ENCODE results near the gene TTC7B. TPM values are rescaled to one million over a fixed set of nuclear protein-coding genes. Genes with fewer than 3 reads are reported as not detected.

TTC7B gene
- total and polyA plus RNA-seq, 2 experiments from 2014 or later: 7.9 to 28.6 TPM

DNA sequence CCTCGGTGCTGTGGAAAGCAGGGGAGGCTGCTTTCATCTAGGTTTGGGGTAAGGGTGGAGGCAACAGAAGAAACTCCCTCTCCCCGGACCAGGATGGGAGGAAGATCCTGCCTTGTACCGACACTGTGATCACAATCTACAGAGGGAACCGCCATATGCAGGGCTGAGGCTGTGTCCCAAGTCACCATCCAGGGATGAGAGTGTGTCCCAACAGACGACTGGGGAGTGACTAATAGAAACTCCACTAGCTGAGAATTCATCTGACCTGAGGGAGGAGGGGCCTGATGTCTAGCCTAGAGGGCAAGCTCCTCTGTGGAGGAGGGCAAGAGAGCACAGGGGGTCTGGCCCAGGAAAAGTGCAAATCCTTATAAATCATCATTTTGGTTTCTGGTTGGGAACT lies 247.0 kb downstream of the TTC7B start:
- peaks cover 10% of the 10 kb centered on the region for H3K27me3 Mint-ChIP-seq (ENCODE audit: insufficient read depth, low read depth, poor library complexity)
- no peaks in the 10 kb centered on the region for H3K79me2 ChIP-seq (replicated peaks; ENCODE audit: insufficient read depth)
- TF ChIP-seq, protein P1, sequence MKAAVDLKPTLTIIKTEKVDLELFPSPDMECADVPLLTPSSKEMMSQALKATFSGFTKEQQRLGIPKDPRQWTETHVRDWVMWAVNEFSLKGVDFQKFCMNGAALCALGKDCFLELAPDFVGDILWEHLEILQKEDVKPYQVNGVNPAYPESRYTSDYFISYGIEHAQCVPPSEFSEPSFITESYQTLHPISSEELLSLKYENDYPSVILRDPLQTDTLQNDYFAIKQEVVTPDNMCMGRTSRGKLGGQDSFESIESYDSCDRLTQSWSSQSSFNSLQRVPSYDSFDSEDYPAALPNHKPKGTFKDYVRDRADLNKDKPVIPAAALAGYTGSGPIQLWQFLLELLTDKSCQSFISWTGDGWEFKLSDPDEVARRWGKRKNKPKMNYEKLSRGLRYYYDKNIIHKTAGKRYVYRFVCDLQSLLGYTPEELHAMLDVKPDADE (IDR thresholded peaks at IDR 0.05): no peak
- TF ChIP-seq CTCF (conservative IDR thresholded peaks at IDR 0.05; ENCODE audit: low read depth in 2 of 2) (no peak), NANOG (IDR thresholded peaks at IDR 0.05; ENCODE audit: borderline replicate concordance) (no peak), ZNF114 (CRISPR knock-in tag; IDR thresholded peaks at IDR 0.05) (no peak), EZH2phosphoT487 (IDR thresholded peaks at IDR 0.05; ENCODE audit: unreplicated experiment) (no peak), EZH2 (IDR thresholded peaks at IDR 0.05; ENCODE audit: low read depth, unreplicated experiment) (no peak), STAT1 (IDR thresholded peaks at IDR 0.05; ENCODE audit: unreplicated experiment) (no peak), JUNB (IDR thresholded peaks at IDR 0.05; ENCODE audit: unreplicated experiment) (no peak)
- TF ChIP-seq, protein P2, sequence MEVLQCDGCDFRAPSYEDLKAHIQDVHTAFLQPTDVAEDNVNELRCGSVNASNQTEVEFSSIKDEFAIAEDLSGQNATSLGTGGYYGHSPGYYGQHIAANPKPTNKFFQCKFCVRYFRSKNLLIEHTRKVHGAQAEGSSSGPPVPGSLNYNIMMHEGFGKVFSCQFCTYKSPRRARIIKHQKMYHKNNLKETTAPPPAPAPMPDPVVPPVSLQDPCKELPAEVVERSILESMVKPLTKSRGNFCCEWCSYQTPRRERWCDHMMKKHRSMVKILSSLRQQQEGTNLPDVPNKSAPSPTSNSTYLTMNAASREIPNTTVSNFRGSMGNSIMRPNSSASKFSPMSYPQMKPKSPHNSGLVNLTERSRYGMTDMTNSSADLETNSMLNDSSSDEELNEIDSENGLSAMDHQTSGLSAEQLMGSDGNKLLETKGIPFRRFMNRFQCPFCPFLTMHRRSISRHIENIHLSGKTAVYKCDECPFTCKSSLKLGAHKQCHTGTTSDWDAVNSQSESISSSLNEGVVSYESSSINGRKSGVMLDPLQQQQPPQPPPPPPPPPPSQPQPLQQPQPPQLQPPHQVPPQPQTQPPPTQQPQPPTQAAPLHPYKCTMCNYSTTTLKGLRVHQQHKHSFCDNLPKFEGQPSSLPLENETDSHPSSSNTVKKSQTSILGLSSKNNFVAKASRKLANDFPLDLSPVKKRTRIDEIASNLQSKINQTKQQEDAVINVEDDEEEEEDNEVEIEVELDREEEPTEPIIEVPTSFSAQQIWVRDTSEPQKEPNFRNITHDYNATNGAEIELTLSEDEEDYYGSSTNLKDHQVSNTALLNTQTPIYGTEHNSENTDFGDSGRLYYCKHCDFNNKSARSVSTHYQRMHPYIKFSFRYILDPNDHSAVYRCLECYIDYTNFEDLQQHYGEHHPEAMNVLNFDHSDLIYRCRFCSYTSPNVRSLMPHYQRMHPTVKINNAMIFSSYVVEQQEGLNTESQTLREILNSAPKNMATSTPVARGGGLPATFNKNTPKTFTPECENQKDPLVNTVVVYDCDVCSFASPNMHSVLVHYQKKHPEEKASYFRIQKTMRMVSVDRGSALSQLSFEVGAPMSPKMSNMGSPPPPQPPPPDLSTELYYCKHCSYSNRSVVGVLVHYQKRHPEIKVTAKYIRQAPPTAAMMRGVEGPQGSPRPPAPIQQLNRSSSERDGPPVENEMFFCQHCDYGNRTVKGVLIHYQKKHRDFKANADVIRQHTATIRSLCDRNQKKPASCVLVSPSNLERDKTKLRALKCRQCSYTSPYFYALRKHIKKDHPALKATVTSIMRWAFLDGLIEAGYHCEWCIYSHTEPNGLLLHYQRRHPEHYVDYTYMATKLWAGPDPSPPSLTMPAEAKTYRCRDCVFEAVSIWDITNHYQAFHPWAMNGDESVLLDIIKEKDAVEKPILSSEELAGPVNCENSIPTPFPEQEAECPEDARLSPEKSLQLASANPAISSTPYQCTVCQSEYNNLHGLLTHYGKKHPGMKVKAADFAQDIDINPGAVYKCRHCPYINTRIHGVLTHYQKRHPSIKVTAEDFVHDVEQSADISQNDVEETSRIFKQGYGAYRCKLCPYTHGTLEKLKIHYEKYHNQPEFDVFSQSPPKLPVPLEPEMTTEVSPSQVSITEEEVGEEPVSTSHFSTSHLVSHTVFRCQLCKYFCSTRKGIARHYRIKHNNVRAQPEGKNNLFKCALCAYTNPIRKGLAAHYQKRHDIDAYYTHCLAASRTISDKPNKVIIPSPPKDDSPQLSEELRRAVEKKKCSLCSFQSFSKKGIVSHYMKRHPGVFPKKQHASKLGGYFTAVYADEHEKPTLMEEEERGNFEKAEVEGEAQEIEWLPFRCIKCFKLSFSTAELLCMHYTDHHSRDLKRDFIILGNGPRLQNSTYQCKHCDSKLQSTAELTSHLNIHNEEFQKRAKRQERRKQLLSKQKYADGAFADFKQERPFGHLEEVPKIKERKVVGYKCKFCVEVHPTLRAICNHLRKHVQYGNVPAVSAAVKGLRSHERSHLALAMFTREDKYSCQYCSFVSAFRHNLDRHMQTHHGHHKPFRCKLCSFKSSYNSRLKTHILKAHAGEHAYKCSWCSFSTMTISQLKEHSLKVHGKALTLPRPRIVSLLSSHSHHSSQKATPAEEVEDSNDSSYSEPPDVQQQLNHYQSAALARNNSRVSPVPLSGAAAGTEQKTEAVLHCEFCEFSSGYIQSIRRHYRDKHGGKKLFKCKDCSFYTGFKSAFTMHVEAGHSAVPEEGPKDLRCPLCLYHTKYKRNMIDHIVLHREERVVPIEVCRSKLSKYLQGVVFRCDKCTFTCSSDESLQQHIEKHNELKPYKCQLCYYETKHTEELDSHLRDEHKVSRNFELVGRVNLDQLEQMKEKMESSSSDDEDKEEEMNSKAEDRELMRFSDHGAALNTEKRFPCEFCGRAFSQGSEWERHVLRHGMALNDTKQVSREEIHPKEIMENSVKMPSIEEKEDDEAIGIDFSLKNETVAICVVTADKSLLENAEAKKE (CRISPR knock-in tag; IDR thresholded peaks at IDR 0.05): no peak
- no peak overlapping the region for H2AFZ ChIP-seq
- H3K4me2 ChIP-seq: no peak overlapping the region
- H3K36me3 ChIP-seq (ENCODE audit: insufficient read depth): no peaks in the 10 kb centered on the region
- peaks cover 12% of the 10 kb centered on the region for H3K4me1 ChIP-seq (ENCODE audit: insufficient read depth)
- no peak overlapping the region for H3K27ac Mint-ChIP-seq
- DNase-seq (ENCODE audit: low spot score): no peak
- H3K36me3 Mint-ChIP-seq (ENCODE audit: low read depth): no peaks in the 10 kb centered on the region
- no peaks in the 10 kb centered on the region for H3K9me3 Mint-ChIP-seq
- H4K20me1 ChIP-seq (replicated peaks; ENCODE audit: insufficient read depth): no peaks in the 10 kb centered on the region; the same call in 1 of the 2 replicates
- H3K4me3 Mint-ChIP-seq: no peak overlapping the region
- no peaks in the 10 kb centered on the region for H3K9me2 ChIP-seq (ENCODE audit: insufficient read depth)
- ATAC-seq: no peak
- H3K4me3 ChIP-seq: no peak overlapping the region
- no peaks in the 10 kb centered on the region for H3F3A ChIP-seq (replicated peaks; ENCODE audit: low read depth)
- no peak overlapping the region for H3K27ac ChIP-seq (ENCODE audit: low read depth)
- H3K27me3 ChIP-seq (ENCODE audit: insufficient read depth): no peaks in the 10 kb centered on the region
- peaks cover 35% of the 10 kb centered on the region for H3K4me1 Mint-ChIP-seq

All from GM23338 (cell line).